ENCODE data around the gene CHST4. TPM values are rescaled to one million over a fixed set of nuclear protein-coding genes. Genes with fewer than 3 reads are reported as not detected.
"Not testable (repeated sequence)": the region's sequence is repeated elsewhere in the genome, so short reads cannot be mapped to it uniquely, and the experiment has no call there.

Gene CHST4
- total and polyA plus RNA-seq, 8 donors, result not detected

- Histone ChIP-seq H3K4me1 (no peaks in the 10 kb centered on the region), H3K27ac (no peak within 1 kb of the TSS), H3K4me3 (no peak within 1 kb of the TSS), H3K36me3 (no peaks in the 10 kb centered on the region), H3K27me3 (peaks cover 0 to 6% (median 0%) of the 10 kb centered on the region in 3 donors), H3K9me3 (no peaks in the 10 kb centered on the region)
- intact Hi-C loops (cut with DNase I; ENCODE audit: low total_unique reads), result no loop called here
- 19 to 34% (median 27%) methylated on average over 3 of the region's 3 CpGs for WGBS, 5 donors
- TF ChIP-seq POLR2AphosphoS5 (IDR thresholded peaks at IDR 0.05), result no peak
- no peak for TF ChIP-seq EP300 (IDR thresholded peaks at IDR 0.05)
- TF ChIP-seq POLR2A (IDR thresholded peaks at IDR 0.05), result no peak
- TF ChIP-seq CTCF (IDR thresholded peaks at IDR 0.05), result no peak
- DNase-seq, result no peak
Observed at GRCh38 chr16:71576971-71577370, 50.7 kb downstream of the CHST4 start, which contains the start of gene TAT. Gene TAT, minus strand, starts transcription at chr16:71577092. Its CDS starts 677 bp downstream, at chr16:71576415.

DNA sequence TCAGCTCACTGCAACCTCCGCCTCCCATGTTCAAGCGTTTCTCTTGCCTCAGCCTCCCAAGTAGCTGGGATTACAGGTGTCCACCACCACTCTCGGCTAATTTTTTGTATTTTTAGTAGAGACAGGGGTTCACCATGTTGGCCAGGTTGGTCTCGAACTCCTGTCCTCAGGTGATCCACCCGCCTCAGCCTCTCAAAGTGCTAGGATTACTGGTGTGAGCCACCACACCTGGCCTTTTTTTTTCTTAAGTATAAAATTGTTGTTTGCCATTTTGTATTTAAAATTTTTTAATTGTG, 56.3 kb downstream of the CHST4 start:
- DNase-seq; H3K27ac ChIP-seq; H3K9me3 ChIP-seq; H3K4me3 ChIP-seq; intact Hi-C loops (cut with DNase I; ENCODE audit: low total_unique reads); H3K36me3 ChIP-seq; H3K4me1 ChIP-seq; H3K27me3 ChIP-seq: not testable (repeated sequence)
- WGBS, 5 donors, result 90 to 93% (median 91%) methylated on average over 5 of the region's 5 CpGs

DNA sequence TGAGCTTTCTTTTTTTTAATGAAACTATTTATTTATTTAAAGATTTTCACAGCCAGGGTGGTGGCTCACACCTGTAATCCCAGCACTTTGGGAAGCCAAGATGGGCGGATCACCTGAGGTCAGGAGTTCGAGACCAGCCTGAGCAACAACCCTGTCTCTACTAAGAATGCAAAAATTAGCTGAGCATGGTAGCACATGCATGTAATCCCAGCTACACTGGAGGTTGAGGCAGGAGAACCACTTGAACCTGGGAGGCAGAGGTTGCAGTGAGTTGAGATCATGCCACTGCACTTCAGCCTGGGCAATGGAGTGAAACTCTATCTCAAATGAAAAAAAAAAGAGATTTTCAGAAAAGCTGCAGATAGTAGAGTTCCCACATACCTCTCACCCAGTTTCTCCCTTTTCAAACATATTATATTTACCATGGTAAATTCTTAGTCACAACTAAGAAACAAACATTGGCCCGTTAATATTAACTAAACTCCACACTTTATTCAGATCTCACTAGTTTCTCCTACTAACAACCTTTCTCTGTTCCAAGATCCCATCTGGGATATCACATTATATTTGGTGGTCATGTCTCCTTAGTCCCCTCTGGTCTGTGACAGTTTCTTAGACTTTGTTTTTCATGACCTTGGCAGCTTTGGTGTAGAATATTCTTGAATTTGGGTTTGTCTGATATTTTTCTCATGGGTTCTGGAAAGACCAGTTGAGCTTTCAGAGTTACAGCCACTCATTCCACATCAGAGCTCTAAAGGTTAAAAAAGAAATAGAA, 58.5 kb downstream of the CHST4 start:
- H3K9me3 ChIP-seq, result no peaks in the 10 kb centered on the region
- peaks cover 0 to 7% (median 0%) of the 10 kb centered on the region in 3 donors for H3K27me3 ChIP-seq
- WGBS, 5 donors, result 72 to 85% (median 81%) methylated on average over 3 of the region's 3 CpGs
- no peaks in the 10 kb centered on the region for H3K4me1 ChIP-seq
- no peaks in the 10 kb centered on the region for H3K36me3 ChIP-seq
- H3K4me3 ChIP-seq, result no peak overlapping the region
- DNase-seq, result no peak
- no peak overlapping the region for H3K27ac ChIP-seq
- intact Hi-C loops (cut with DNase I; ENCODE audit: low total_unique reads), result no loop called here
- TF ChIP-seq POLR2A (IDR thresholded peaks at IDR 0.05), result no peak
- TF ChIP-seq POLR2AphosphoS5 (IDR thresholded peaks at IDR 0.05), result no peak
- no peak for TF ChIP-seq EP300 (IDR thresholded peaks at IDR 0.05)
- no peak for TF ChIP-seq CTCF (IDR thresholded peaks at IDR 0.05)

- H3K9me3 ChIP-seq, result no peaks in the 10 kb centered on the region
- 19 to 35% (median 29%) methylated on average over 4 of the region's 4 CpGs for WGBS, 5 donors
- DNase-seq, result no peak
- H3K27ac ChIP-seq, result no peak overlapping the region
- H3K4me3 ChIP-seq, result no peak overlapping the region
- H3K27me3 ChIP-seq, result peaks cover 0 to 7% (median 0%) of the 10 kb centered on the region in 3 donors
- H3K4me1 ChIP-seq, result no peaks in the 10 kb centered on the region
- intact Hi-C loops (cut with DNase I; ENCODE audit: low total_unique reads), result no loop called here
- TF ChIP-seq CTCF (IDR thresholded peaks at IDR 0.05) (no peak), EP300 (IDR thresholded peaks at IDR 0.05) (no peak)
- no peaks in the 10 kb centered on the region for H3K36me3 ChIP-seq
Observed at GRCh38 chr16:71585318-71585703, 59.1 kb downstream of the CHST4 start.

Small RNA genes lying within 50 kb of the gene (small RNA-seq; reads per million reads assigned to genes)
- 0 reads per million in 4 donors for gene RNU6-1061P

Other genes starting within 250 kb of the CHST4 start
- gene CMTR2, start 237.0 kb upstream of the CHST4 start, total RNA-seq, result 10 to 100 TPM in 3 of 5 donors, 1 to 10 TPM in 2; 1.4 to 29.6 (median 15.4) TPM
- gene CMTR2, start 237.0 kb upstream of the CHST4 start, polyA plus RNA-seq, result 1 to 10 TPM; 3.4 to 6.5 (median 4.7) TPM
- 1 to 10 TPM in 3 of 5 donors, not detected in 2; 1.4 to 2.6 (median 2.0) TPM for gene CALB2, start 167.7 kb upstream of the CHST4 start, total RNA-seq
- gene CALB2, start 167.7 kb upstream of the CHST4 start, polyA plus RNA-seq, result under 1 TPM; 0.46 to 0.87 (median 0.75) TPM
- not detected for gene TLE7, start 84.4 kb upstream of the CHST4 start, total RNA-seq
- not detected for gene TLE7, start 84.4 kb upstream of the CHST4 start, polyA plus RNA-seq
- gene ZNF23, start 64.2 kb upstream of the CHST4 start, total RNA-seq, result 10 to 100 TPM in 1 of 5 donors, 1 to 10 TPM in 4; 1.2 to 52.6 (median 3.6) TPM
- 1 to 10 TPM; 5.3 to 8.6 (median 5.7) TPM for gene ZNF23, start 64.2 kb upstream of the CHST4 start, polyA plus RNA-seq
- gene ZNF19, start 37.1 kb upstream of the CHST4 start, total RNA-seq, result 1 to 10 TPM in 4 of 5 donors, not detected in 1; 2.2 to 6.8 (median 4.3) TPM
- gene ZNF19, start 37.1 kb upstream of the CHST4 start, polyA plus RNA-seq, result 1 to 10 TPM; 1.1 to 2.0 (median 1.8) TPM
- not detected for gene TAT, start 50.7 kb downstream of the CHST4 start, total RNA-seq
- gene TAT, start 50.7 kb downstream of the CHST4 start, polyA plus RNA-seq, result not detected
- 100 to 1,000 TPM in 1 of 5 donors, 10 to 100 TPM in 1, 1 to 10 TPM in 3; 1.2 to 480 (median 2.4) TPM for gene MARVELD3, start 99.8 kb downstream of the CHST4 start, total RNA-seq
- gene MARVELD3, start 99.8 kb downstream of the CHST4 start, polyA plus RNA-seq, result 1 to 10 TPM; 1.6 to 4.2 (median 2.1) TPM
- 10 to 100 TPM in 1 of 5 donors, 1 to 10 TPM in 4; 1.8 to 10.1 (median 5.8) TPM for gene PHLPP2, start 198.3 kb downstream of the CHST4 start, total RNA-seq
- gene PHLPP2, start 198.3 kb downstream of the CHST4 start, polyA plus RNA-seq, result 1 to 10 TPM in 1 of 3 donors, under 1 TPM in 2; 0.76 to 1.2 (median 0.85) TPM

Data from stomach (tissue), 9 donors.